Testis (tissue), 5 donors: ENCODE measurements around the gene OR11H12. TPM values are rescaled to one million over a fixed set of nuclear protein-coding genes. Genes with fewer than 3 reads are reported as not detected.
A peak's percentile ranks its signal among the peaks of the same experiment; 100 is the strongest.
"Not testable (repeated sequence)": the region's sequence is repeated elsewhere in the genome, so short reads cannot be mapped to it uniquely, and the experiment has no call there.

Experiments used
- DNase-seq: peaks from one replicate; pipeline ENCODE4 v3.0.0-alpha.2; 2019
- H3K27ac ChIP-seq, 2 donors: fragments of 200-600 bp; sonication (generic); one replicate each; pipeline ENCODE4 v1.5.1; 2019
- H3K27me3 ChIP-seq: fragments of 200-600 bp; sonication (generic); one replicate; pipeline ENCODE4 v1.5.1; 2019
- H3K36me3 ChIP-seq: fragments of 200-600 bp; sonication (generic); one replicate; pipeline ENCODE4 v1.5.1; 2017; ENCODE audit warnings: low read depth; ENCODE audit errors: missing control alignments
- H3K4me1 ChIP-seq: fragments of 200-600 bp; sonication (generic); one replicate; pipeline ENCODE4 v1.5.1; 2019
- H3K4me3 ChIP-seq, 2 donors: fragments of 200-600 bp; sonication (generic); one replicate each; pipeline ENCODE4 v1.5.1; 2017 to 2019
- H3K9me3 ChIP-seq: fragments of 200-600 bp; sonication (generic); one replicate; pipeline ENCODE4 v1.5.1; 2017
- WGBS, 2 donors: methylation state at CpG; one replicate each; pipeline ENCODE4 v1.1.5; 2018; 5-methylcytosine and 5-hydroxymethylcytosine counted together
- intact Hi-C: fragments of 100-400 bp; cut with DNase I; formaldehyde crosslinking; loops from one replicate; pipeline ENCODE4 v1.15.1; 2023; ENCODE audit warnings: low total_unique reads
- long read RNA-seq, 2 donors: transcript quantifications; one replicate each; lab custom pipeline, GENCODE V29; 2026
- polyA plus RNA-seq: library from polyadenylated mRNA; stranded (reverse); fragments of 350-450 nt; fragmentation: Illumina TruSeq; extraction: RNeasy Lipid Tissue Mini Kit (QIAGEN cat#74804); gene quantifications from one replicate; pipeline ENCODE4 v1.2.3, GENCODE V29; 2014; ENCODE audit warnings: low read depth, low replicate concordance; ENCODE audit not compliant: insufficient read depth
- small RNA-seq, 2 donors: library from RNA; depleted of rRNA; stranded (forward); fragments of <200 nt; gene quantifications; one replicate each; pipeline ENCODE3, GENCODE V24; 2016
- total RNA-seq, 2 donors: library from RNA; depleted of rRNA; stranded (reverse); fragments of >200 nt; gene quantifications; one replicate each; pipeline ENCODE4 v1.2.3, GENCODE V29; 2016

Gene OR11H12, protein sequence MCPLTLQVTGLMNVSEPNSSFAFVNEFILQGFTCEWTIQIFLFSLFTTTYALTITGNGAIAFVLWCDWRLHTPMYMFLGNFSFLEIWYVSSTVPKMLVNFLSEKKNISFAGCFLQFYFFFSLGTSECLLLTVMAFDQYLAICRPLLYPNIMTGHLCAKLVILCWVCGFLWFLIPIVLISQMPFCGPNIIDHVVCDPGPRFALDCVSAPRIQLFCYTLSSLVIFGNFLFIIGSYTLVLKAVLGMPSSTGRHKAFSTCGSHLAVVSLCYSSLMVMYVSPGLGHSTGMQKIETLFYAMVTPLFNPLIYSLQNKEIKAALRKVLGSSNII
- total RNA-seq = not detected
- polyA plus RNA-seq = not detected
- long read RNA-seq, donor 1 = 0 reads
- long read RNA-seq, donor 2 = 0 reads

DNA sequence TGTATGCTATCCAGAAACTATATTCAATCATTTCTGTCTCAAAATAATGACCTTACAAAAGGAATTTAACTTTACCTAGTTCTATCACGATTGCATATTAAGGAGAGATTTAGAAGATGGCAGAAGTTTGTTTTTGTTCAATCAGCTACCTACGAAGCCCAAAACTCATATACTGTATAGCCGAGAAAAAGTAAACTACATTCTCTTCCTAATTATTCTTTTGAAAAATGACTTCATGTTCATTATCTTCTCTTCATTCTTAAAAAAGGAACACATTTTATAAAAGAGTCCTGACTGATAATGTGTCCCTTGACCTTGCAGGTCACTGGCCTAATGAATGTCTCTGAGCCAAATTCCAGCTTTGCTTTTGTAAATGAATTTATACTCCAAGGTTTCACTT lies at the start of gene OR11H12:
TSS of gene OR11H12 (plus strand) at position 301 of the 400 bp plus-strand sequence. CDS start at position 301, 0 bp downstream.
- no CpG with 5 or more reads among the region's 3 CpGs for WGBS, 2 donors

GRCh38 chr14:18582908-18583307 lies 18.0 kb upstream of the OR11H12 start:
- H3K27me3 ChIP-seq, H3K4me3 ChIP-seq, H3K4me1 ChIP-seq, H3K36me3 ChIP-seq, H3K27ac ChIP-seq, intact Hi-C loops, H3K9me3 ChIP-seq, DNase-seq: not testable (repeated sequence)
- WGBS, 2 donors = 58% methylated on average over 24 of the region's 31 CpGs; no CpG with 5 or more reads in 1 of the 2 donors

More for the DNA sequence above, at the start of gene OR11H12:
- H3K27me3 ChIP-seq, H3K36me3 ChIP-seq, DNase-seq, H3K9me3 ChIP-seq, H3K4me3 ChIP-seq, H3K4me1 ChIP-seq, H3K27ac ChIP-seq, intact Hi-C loops: not testable (repeated sequence)

DNA sequence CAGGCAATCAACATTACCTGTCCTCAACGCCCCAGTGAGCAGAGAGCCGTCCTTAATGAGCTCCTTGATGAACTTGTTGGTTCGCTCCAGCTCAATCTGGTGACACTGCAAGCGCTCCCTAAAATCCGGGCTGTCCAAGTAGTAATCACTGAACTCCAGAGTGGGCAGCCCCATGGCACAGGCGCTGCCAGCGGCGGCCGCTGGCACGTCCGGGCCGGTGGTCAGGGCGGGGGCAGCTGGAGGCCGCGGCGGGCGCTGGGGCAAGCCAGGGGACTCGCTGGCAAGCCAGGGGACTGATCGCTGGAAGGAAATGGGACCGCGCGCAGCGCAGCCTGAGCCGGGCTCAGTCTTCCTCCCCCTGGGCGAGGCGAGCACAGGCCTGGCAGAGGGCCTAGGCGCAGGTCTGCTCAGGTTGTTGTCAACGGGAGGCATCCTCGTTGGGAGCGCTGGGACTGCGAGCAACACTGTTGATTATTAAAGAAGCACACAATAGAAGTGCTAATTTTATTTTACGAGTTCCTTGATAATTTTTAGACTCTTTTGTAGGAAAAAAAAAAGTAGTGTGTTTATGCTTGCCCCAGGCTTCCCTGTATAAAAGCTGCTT lies 25.8 kb downstream of the OR11H12 start:
- no CpG with 5 or more reads among the region's 32 CpGs for WGBS, 2 donors
- H3K36me3 ChIP-seq, H3K9me3 ChIP-seq, H3K4me3 ChIP-seq, H3K27ac ChIP-seq, H3K4me1 ChIP-seq, intact Hi-C loops, H3K27me3 ChIP-seq: not testable (repeated sequence)
- DNase-seq = peak; percentile 13

DNA sequence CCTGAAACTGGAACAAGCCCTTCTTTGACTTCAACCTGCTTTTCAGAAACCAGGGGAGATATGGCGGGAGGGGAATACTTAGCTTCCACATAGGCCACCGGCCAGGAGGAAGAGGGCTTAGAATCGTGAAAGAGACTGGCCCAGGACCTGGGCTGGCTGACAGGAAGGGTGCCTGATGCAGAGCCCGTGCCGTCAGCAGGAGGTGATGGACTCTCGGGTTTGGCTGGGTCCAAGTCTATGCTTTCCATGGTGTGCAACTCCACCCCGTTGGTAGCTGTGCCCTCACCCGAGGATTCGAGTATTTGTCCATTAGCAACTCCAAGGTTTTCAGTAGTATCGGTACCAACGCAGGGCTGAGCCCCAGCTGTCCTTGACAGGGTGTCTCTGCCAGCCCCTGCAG lies 35.1 kb downstream of the OR11H12 start:
- H3K4me1 ChIP-seq, H3K9me3 ChIP-seq, H3K36me3 ChIP-seq, intact Hi-C loops, H3K4me3 ChIP-seq, H3K27ac ChIP-seq, DNase-seq, H3K27me3 ChIP-seq: not testable (repeated sequence)
- WGBS, 2 donors = no CpG with 5 or more reads among the region's 11 CpGs

DNA sequence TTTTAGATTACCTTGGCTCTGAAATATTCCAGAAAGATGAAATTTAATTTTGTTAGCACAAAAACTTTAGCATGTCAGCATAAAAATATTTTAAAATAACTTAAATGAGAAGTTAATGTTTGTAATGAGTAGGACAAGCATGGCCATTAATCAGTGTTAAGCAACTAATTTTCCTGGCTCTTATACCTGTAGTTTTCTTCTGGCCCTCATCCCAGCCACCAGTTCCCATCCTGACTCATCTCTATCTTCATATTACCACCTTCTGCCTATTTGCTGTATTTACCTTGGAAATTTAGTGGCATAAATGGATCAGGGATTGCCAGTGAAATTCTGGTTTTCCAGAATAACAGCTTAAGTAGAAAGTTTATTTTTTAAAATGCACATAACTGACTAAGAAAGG lies 37.1 kb downstream of the OR11H12 start:
- H3K4me1 ChIP-seq, H3K27ac ChIP-seq, H3K4me3 ChIP-seq, H3K36me3 ChIP-seq, DNase-seq, H3K9me3 ChIP-seq, H3K27me3 ChIP-seq, intact Hi-C loops: not testable (repeated sequence)

GRCh38 chr14:18638785-18639184 lies 37.9 kb downstream of the OR11H12 start:
- H3K9me3 ChIP-seq, H3K4me3 ChIP-seq, H3K27me3 ChIP-seq, DNase-seq, H3K36me3 ChIP-seq, H3K27ac ChIP-seq, H3K4me1 ChIP-seq, intact Hi-C loops: not testable (repeated sequence)
- 16 to 18% methylated on average over 2 to 3 of the region's 4 CpGs for WGBS, 2 donors

GRCh38 chr14:18646075-18646730 lies 45.3 kb downstream of the OR11H12 start:
- H3K4me1 ChIP-seq, H3K27me3 ChIP-seq, intact Hi-C loops, H3K9me3 ChIP-seq, DNase-seq, H3K27ac ChIP-seq, H3K36me3 ChIP-seq, H3K4me3 ChIP-seq: not testable (repeated sequence)
- WGBS, 2 donors = 58 to 67% methylated on average over 3 to 12 of the region's 45 CpGs

Small RNAs within 50 kb of the gene (small RNA-seq; reads per million reads assigned to genes)
- gene CR383656.6 (0 reads per million in 2 donors), gene CR383656.7 (0 reads per million in 2 donors), gene CR383656.9 (0 reads per million in 2 donors)
